K562 (cell line): Measurements from ENCODE around the gene KLK3. TPM values are rescaled to one million over a fixed set of nuclear protein-coding genes. Genes with fewer than 3 reads are reported as not detected.

Experiments
- ATAC-seq: fragments of 200-7000 bp; cut with Tn5 transposase; 3 replicates; pipeline ENCODE4 v1.9.1; 2020; ENCODE audit warnings: moderate library complexity
- BruUV-seq: library from RNA; stranded (reverse); fragments of 400-500 nt; replicated peaks from 2 replicates; lab custom pipeline; 2021; lab: Mats Ljungman, UMichigan
- CTCF ChIA-PET: fragments of 300-600 bp; formaldehyde crosslinking; extraction: SDS; loops from one replicate; lab custom pipeline; 2021; ENCODE audit warnings: low intra/inter-chr PET ratio; lab: Yijun Ruan, JAX
- POLR2A ChIA-PET: fragments of 300-600, 350-650 bp; sonication (Branson Sonifier 250); formaldehyde crosslinking; extraction: SDS; loops from one replicate; lab custom pipeline; 2021; ENCODE audit warnings: antibody characterized with exemption, inconsistent platforms; lab: Yijun Ruan, JAX
- DNase-seq, 4 experiments: peaks; one replicate each; pipeline versions ENCODE4 v3.0.0 to v3.0.0-alpha.2; 2011 to 2018; ENCODE audit warnings: low spot score in 3 of 4, mixed read lengths in 3 of 4; ENCODE audit errors: extremely low read depth in 1 of 4
- FAIRE-seq: peaks from 2 replicates; lab custom pipeline; 2011; peaks lifted over from hg19 to GRCh38; lab: Jason Lieb, UNC
- H2AFZ ChIP-seq: 2 replicates; pipeline ENCODE4 v1.6.0; 2011; ENCODE audit warnings: low read depth, low read length, control low read depth, inconsistent platforms
- H3K27ac ChIP-seq: fragments of 200-600 bp; 3 replicates; pipeline ENCODE4 v1.8.0; 2011; ENCODE audit warnings: low read depth, mild to moderate bottlenecking, control low read depth, inconsistent platforms, low read length, moderate library complexity, mixed read lengths; ENCODE audit errors: extremely low read depth
- H3K27me3 ChIP-seq, 2 experiments: fragments of 300-600 bp in 1 of 2; 2 replicates in 1 of 2; 3 replicates in 1 of 2; pipeline versions ENCODE4 v1.6.0 to v1.8.0; 2011; ENCODE audit warnings: inconsistent platforms in 2 of 2, low read length in 2 of 2, mild to moderate bottlenecking in 1 of 2, mixed read lengths in 1 of 2, moderate library complexity in 1 of 2; ENCODE audit not compliant: control insufficient read depth in 2 of 2, insufficient read depth in 2 of 2
- H3K36me3 ChIP-seq: fragments of 300-600 bp; 3 replicates; pipeline ENCODE4 v1.8.0; 2011; ENCODE audit warnings: mild to moderate bottlenecking, low read length, inconsistent platforms; ENCODE audit not compliant: control insufficient read depth, insufficient read depth
- H3K4me1 ChIP-seq, 2 experiments: fragments of 200-600 bp in 1 of 2; replicated peaks in 1 of 2; 2 replicates in 1 of 2; 3 replicates in 1 of 2; pipeline versions ENCODE4 v1.5.1 to v1.8.0; 2011; ENCODE audit warnings: inconsistent platforms in 2 of 2, low read length in 2 of 2, mild to moderate bottlenecking in 1 of 2, mixed read lengths in 1 of 2, moderate library complexity in 1 of 2; ENCODE audit not compliant: control insufficient read depth in 2 of 2, insufficient read depth in 2 of 2
- H3K4me2 ChIP-seq: 2 replicates; pipeline ENCODE4 v1.6.1; 2011; ENCODE audit warnings: low read length, control low read depth, inconsistent platforms, mixed read lengths; ENCODE audit not compliant: insufficient read depth
- H3K4me3 ChIP-seq: fragments of 200-600 bp; sonication (generic), shearing (Covaris generic); 2 replicates; pipeline ENCODE4 v1.5.1; 2016; ENCODE audit warnings: control low read depth, inconsistent platforms
- H3K79me2 ChIP-seq: fragments of 200-600 bp; 3 replicates; pipeline ENCODE4 v1.8.0; 2011; ENCODE audit warnings: low read length, inconsistent platforms; ENCODE audit not compliant: control insufficient read depth, insufficient read depth
- H3K9ac ChIP-seq, 2 experiments: 2 replicates each; pipeline versions ENCODE4 v1.6.0 to v1.6.1; 2011; ENCODE audit warnings: low read depth in 2 of 2, low read length in 2 of 2, control low read depth in 1 of 2, inconsistent platforms in 1 of 2, mild to moderate bottlenecking in 1 of 2, mixed read lengths in 1 of 2; ENCODE audit not compliant: insufficient read depth in 1 of 2
- H3K9me1 ChIP-seq: one replicate; pipeline ENCODE4 v1.6.0; 2011; ENCODE audit warnings: inconsistent platforms, mild to moderate bottlenecking, low read length, moderate library complexity; ENCODE audit not compliant: control insufficient read depth, insufficient read depth
- H3K9me3 ChIP-seq: replicated peaks from 2 replicates; pipeline ENCODE4 v1.5.1; 2011; ENCODE audit warnings: low read depth, low read length, inconsistent platforms; ENCODE audit not compliant: control insufficient read depth, insufficient read depth
- H4K20me1 ChIP-seq: replicated peaks from 2 replicates; pipeline ENCODE4 v1.6.1; 2011; ENCODE audit warnings: low read length, inconsistent platforms, mixed read lengths; ENCODE audit not compliant: control insufficient read depth, insufficient read depth
- ATF3 ChIP-seq, 2 experiments: fragments of 450-650 bp in 1 of 2; sonication (generic) in 1 of 2; formaldehyde crosslinking in 1 of 2; IDR thresholded peaks in 1 of 2; conservative IDR thresholded peaks in 1 of 2; 2 replicates each; pipeline versions ENCODE4 v1.6.1 to v1.8.1; 2016 to 2023; ENCODE audit warnings: mild to moderate bottlenecking in 2 of 2, moderate library complexity in 2 of 2, inconsistent platforms in 1 of 2, missing genetic modification reagents in 1 of 2
- BCOR ChIP-seq: fragments of 450-650 bp; IDR thresholded peaks from 2 replicates; pipeline ENCODE4 v1.6.1; 2016
- DIDO1 ChIP-seq: fragments of 450-650 bp; IDR thresholded peaks from 2 replicates; pipeline ENCODE4 v1.6.1; 2016; ENCODE audit warnings: low read depth, missing biosample characterization, missing genetic modification characterization
- ESRRA ChIP-seq: fragments of 450-650 bp; IDR thresholded peaks from 2 replicates; pipeline ENCODE4 v1.6.1; 2014; ENCODE audit warnings: low read depth, mild to moderate bottlenecking, moderate library complexity, borderline replicate concordance
- HNRNPH1 ChIP-seq: fragments of 200-400 bp; formaldehyde crosslinking; optimal IDR thresholded peaks from 2 replicates; pipeline ENCODE3; 2017; ENCODE audit warnings: low read depth, mild to moderate bottlenecking, low read length, moderate library complexity
- KDM1A ChIP-seq, 2 experiments: fragments of 450-650 bp; IDR thresholded peaks; 2 replicates each; pipeline ENCODE4 v1.6.1; 2016; ENCODE audit warnings: mild to moderate bottlenecking in 2 of 2
- NFIC ChIP-seq: fragments of 450-650 bp; IDR thresholded peaks from 2 replicates; pipeline ENCODE4 v1.6.1; 2017; ENCODE audit warnings: mild to moderate bottlenecking, inconsistent platforms
- RBM25 ChIP-seq: fragments of 200-400 bp; formaldehyde crosslinking; IDR thresholded peaks from 2 replicates; pipeline ENCODE4 v1.6.1; 2018; ENCODE audit warnings: low read length, low read depth, moderate library complexity; ENCODE audit not compliant: severe bottlenecking
- ZFP36 ChIP-seq: fragments of 150-350 bp; IDR thresholded peaks from 2 replicates; pipeline ENCODE4 v1.6.1; 2018; ENCODE audit warnings: low read length, low read depth; ENCODE audit not compliant: partially characterized antibody
- ZNF24 ChIP-seq: fragments of 450-650 bp; IDR thresholded peaks from 2 replicates; pipeline ENCODE4 v1.6.1; 2016
- ZNF586 ChIP-seq: fragments of 450-650 bp; formaldehyde crosslinking; conservative IDR thresholded peaks from 2 replicates; pipeline ENCODE4 v1.4.0; 2020; ENCODE audit warnings: mild to moderate bottlenecking, moderate library complexity
- WGBS: fragments of 100-300 bp; shearing (Covaris generic); methylation state at CpG from one replicate; pipeline ENCODE4 v1.1.6; 2016; ENCODE audit warnings: low coverage, mixed read lengths; ENCODE audit not compliant: insufficient coverage; ENCODE audit errors: missing lambda C conversion rate; 5-methylcytosine and 5-hydroxymethylcytosine counted together
- in situ Hi-C: fragments of 300-500 bp; cut with MboI; formaldehyde crosslinking; loops from 4 replicates; pipeline ENCODE4 v1.15.0; 2018; ENCODE audit warnings: inconsistent platforms, mixed read lengths
- intact Hi-C: fragments of 100-400 bp; cut with micrococcal nuclease; formaldehyde crosslinking; loops from 2 replicates; pipeline ENCODE4 v1.14.2; 2022
- polyA plus RNA-seq, 8 experiments: library from polyadenylated mRNA; depleted of rRNA in 4 of 8; stranded (reverse) in 5 of 8; unstranded in 3 of 8; fragments of >200 nt; fragmentation: Nextera tagmentation in 2 of 8; fragmentation: Illumina TruSeq in 1 of 8; extraction: Ambion mirVana in 2 of 8; extraction: Trizol in 1 of 8; gene quantifications; 2 replicates each; pipeline versions ENCODE4 v1.2.1 to v1.2.3, GENCODE V29; 2011 to 2014; ENCODE audit warnings: inconsistent platforms in 1 of 8, missing spikeins in 1 of 8
- total RNA-seq, 7 experiments: library from RNA; depleted of rRNA in 6 of 7; stranded (reverse); fragments of >200 nt in 6 of 7; fragmentation: Illumina TruSeq in 2 of 7; extraction: Trizol in 2 of 7; gene quantifications; 2 replicates each; pipeline versions ENCODE4 v1.2.1 to v1.2.3, GENCODE V29; 2011 to 2021; ENCODE audit warnings: low replicate concordance in 1 of 7

Gene KLK3
- total and polyA plus RNA-seq, 9 of the 15 experiments (the other 6 are each of a cell fraction or from before 2014, with no cell fraction given): not detected

GRCh38 chr19:50836543-50837195 lies 18.0 kb upstream of the KLK3 start:
- no peak for TF ChIP-seq ZNF586 (CRISPR knock-in tag)
- 0 out of 2 replicates have a peak, but pooled peaks have one; percentile 51 for TF ChIP-seq NFIC
- Histone ChIP-seq H3K4me2 (peak overlapping the region; percentile 95; the same call in 1 of the 2 replicates), H3K4me3 (peak overlapping the region; percentile 52; the same call in 1 of the 2 replicates), H4K20me1 (no peaks in the 10 kb centered on the region), H3K27ac (peak overlapping the region; percentile 67; the same call in 2 of the 3 replicates), H2AFZ (peak overlapping the region; percentile 99), H3K9me1 (no peaks in the 10 kb centered on the region), H3K36me3 (no peaks in the 10 kb centered on the region), H3K27me3 (peaks cover 0 to 6% of the 10 kb centered on the region in 2 experiments; a peak in 2 of 5 replicates), H3K9me3 (no peaks in the 10 kb centered on the region), H3K79me2 (no peaks in the 10 kb centered on the region), H3K9ac (peak overlapping the region; percentile 66 to 94), H3K4me1 (peaks cover 14 to 16% of the 10 kb centered on the region in 2 experiments; a peak in 4 of 5 replicates)
- ChIA-PET CTCF (no interaction called here), POLR2A (interaction anchor here (0.5 to 0.6 kb wide), 2 partner anchors 16 to 34 kb away, joined by 3 to 4 read pairs; no protein-coding TSS in a partner anchor)
- no peak for DNase-seq
- intact Hi-C loops (loop anchor here (5.0 kb wide), 1 partner anchor 34 kb away; no protein-coding TSS in a partner anchor), in situ Hi-C loops (no loop called here)
- no TSS peak for BruUV-seq
- 63% methylated on average over 13 of the region's 19 CpGs for WGBS
- no peak for ATAC-seq
- FAIRE-seq: no peak

- WGBS: 47% methylated on average over 10 of the region's 10 CpGs
- Histone ChIP-seq H3K4me2 (no peak overlapping the region), H3K9me3 (no peaks in the 10 kb centered on the region), H3K4me1 (peaks cover 14 to 16% of the 10 kb centered on the region in 2 experiments; a peak in 4 of 5 replicates), H3K36me3 (no peaks in the 10 kb centered on the region), H3K9me1 (no peaks in the 10 kb centered on the region), H4K20me1 (no peaks in the 10 kb centered on the region), H3K27me3 (peaks cover 2 to 10% of the 10 kb centered on the region in 2 experiments; a peak in 2 of 5 replicates), H3K79me2 (no peaks in the 10 kb centered on the region), H3K4me3 (no peak overlapping the region), H3K27ac (no peak overlapping the region), H2AFZ (no peak overlapping the region), H3K9ac (no peak overlapping the region)
- BruUV-seq: no TSS peak
- in situ Hi-C loops: no loop called here
- ChIA-PET CTCF (no interaction called here), POLR2A (interaction anchor here (0.6 kb wide), 1 partner anchor 33 kb away, joined by 3 read pairs; no protein-coding TSS in a partner anchor)
- DNase-seq (no peak), ATAC-seq (no peak), FAIRE-seq (no peak)
- intact Hi-C loops: loop anchor here (5.0 kb wide), 1 partner anchor 35 kb away; no protein-coding TSS in a partner anchor
- TF ChIP-seq ZFP36 (peak; percentile 70), ESRRA (peak; percentile 50; the same call in 1 of the 2 replicates), HNRNPH1 (no peak), DIDO1 (tag) (no peak), ATF3 (IDR thresholded peaks at IDR 0.05) (peak; percentile 32; the same call in 1 of the 2 replicates), ATF3 (CRISPR knock-in tag; conservative IDR thresholded peaks at IDR 0.05) (no peak), KDM1A (IDR thresholded peaks at IDR 0.05) (peak in 1 of 2 experiments; percentile 59; a peak in 2 of 4 replicates), BCOR (peak; percentile 78), ZNF24 (no peak), RBM25 (peak; percentile 76)
These were observed 17.4 kb upstream of the KLK3 start for GRCh38 chr19:50837300-50837699.
